CD4-positive, alpha-beta T cell treated with Interleukin-2 at 100 ng/mL for 4 hours (primary cell): ENCODE measurements around the gene CDHR2.

Source experiments
- DNase-seq: peaks from one replicate; pipeline ENCODE4 v3.0.0-alpha.2; 2020; ENCODE audit warnings: low spot score

CDHR2 gene, protein sequence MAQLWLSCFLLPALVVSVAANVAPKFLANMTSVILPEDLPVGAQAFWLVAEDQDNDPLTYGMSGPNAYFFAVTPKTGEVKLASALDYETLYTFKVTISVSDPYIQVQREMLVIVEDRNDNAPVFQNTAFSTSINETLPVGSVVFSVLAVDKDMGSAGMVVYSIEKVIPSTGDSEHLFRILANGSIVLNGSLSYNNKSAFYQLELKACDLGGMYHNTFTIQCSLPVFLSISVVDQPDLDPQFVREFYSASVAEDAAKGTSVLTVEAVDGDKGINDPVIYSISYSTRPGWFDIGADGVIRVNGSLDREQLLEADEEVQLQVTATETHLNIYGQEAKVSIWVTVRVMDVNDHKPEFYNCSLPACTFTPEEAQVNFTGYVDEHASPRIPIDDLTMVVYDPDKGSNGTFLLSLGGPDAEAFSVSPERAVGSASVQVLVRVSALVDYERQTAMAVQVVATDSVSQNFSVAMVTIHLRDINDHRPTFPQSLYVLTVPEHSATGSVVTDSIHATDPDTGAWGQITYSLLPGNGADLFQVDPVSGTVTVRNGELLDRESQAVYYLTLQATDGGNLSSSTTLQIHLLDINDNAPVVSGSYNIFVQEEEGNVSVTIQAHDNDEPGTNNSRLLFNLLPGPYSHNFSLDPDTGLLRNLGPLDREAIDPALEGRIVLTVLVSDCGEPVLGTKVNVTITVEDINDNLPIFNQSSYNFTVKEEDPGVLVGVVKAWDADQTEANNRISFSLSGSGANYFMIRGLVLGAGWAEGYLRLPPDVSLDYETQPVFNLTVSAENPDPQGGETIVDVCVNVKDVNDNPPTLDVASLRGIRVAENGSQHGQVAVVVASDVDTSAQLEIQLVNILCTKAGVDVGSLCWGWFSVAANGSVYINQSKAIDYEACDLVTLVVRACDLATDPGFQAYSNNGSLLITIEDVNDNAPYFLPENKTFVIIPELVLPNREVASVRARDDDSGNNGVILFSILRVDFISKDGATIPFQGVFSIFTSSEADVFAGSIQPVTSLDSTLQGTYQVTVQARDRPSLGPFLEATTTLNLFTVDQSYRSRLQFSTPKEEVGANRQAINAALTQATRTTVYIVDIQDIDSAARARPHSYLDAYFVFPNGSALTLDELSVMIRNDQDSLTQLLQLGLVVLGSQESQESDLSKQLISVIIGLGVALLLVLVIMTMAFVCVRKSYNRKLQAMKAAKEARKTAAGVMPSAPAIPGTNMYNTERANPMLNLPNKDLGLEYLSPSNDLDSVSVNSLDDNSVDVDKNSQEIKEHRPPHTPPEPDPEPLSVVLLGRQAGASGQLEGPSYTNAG (N-terminal part only)

DNA sequence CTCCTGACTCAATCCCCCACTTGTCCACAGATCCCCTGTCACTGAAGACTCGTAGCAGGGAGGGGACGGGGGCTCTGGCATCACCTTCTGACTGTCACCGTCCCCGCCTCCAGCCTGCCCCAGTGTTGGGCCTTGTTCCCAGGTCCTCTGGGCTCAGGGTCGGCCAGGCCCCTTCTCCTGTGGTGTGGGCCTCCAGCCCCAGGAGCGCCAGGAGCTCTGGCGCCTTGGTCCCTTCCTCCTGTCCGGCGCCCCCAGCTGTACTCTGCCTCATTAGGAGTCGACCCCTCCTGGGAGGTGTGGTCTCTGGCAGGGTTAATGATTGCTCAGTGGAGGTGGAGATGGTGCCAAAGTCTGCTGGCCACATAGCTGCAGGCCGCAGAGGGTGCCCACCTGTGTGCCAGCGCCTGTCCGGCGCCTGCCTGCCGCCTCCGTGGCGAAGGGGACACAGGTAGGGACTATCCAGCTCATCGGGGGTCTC, at the start of gene CDHR2:
TSS of gene CDHR2 (plus strand) at position 376 of the 478 bp plus-strand sequence. CDS start 16,011 bp downstream, outside the sequence.
- no peak for DNase-seq

DNA sequence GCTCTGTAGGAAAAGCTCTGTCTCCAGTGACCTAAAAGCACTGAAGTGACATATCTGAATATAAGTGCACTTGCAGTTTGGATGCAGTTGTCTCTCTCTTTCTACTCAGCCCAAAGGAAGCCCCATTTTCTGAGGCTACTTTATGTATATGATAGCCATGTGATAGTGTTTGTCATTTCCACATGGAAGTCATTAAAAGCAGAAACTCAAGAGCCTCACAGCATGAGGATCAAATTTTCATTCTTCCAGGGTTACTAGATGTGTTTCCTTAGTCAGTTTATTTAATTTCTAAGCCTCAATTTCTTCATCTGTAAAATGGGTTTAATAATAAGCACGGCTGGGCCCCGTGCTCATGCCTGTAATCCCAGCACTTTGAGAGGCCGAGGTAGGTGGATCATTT, 48.6 kb upstream of the CDHR2 start:
- no peak for DNase-seq

DNA sequence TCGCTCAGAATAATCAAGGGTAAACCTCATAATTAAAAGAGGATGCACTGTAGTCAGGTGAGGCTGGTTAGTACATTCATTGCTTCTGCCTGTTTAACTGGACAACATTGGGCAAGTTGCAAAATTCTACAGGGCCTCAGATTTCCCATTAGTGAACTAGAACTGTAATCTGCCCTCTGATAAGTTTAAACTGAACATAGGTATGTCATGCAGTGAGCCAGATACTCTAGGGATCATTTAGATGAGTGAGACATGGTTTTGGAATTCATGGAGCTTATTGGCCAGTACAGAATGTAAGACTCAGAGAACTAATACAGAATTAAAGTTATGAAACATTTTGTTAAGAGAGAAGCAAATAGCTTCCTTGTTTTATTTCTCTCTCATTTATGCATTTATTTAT, 47.8 kb upstream of the CDHR2 start:
- DNase-seq, result no peak

DNA sequence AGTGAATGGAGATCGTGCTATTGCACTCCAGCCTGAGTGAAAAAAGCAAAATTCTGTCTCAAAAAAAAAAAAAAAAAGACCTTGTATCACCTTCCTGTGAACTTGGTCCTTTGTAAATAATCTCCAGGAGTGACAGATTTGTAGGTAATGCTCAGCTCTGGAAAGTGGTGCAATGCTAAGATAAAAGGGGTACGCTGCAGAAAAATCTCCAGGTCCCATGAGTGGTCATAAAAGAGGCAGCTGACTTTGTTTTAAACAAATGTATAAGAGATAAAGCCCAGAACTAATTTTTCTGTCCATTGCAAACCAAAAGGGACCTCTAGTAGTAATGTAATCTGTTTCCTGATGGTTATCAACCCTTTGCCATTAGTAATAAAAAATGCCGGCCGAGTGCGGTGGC, 45.6 kb upstream of the CDHR2 start:
- DNase-seq, result no peak

DNA sequence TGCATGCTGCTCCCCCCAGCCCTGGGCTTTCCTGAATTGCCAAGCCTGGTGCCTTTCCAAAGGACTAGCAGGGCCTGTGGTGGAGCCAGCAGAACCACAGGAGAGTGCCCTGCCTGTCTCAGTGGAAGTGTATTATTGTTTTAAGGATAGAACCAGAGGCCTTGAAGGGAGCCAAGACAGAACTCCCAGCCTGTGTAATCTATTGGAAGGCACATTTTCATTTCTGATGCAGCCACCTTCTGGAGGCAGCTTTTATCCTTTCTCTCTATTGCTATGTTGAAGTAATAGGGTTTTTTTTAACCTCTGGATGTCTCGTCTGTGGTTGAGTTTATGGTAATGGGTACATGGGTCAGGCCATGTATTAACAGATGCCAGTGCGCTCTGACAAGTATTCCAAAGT, 41.2 kb upstream of the CDHR2 start:
- no peak for DNase-seq

DNA sequence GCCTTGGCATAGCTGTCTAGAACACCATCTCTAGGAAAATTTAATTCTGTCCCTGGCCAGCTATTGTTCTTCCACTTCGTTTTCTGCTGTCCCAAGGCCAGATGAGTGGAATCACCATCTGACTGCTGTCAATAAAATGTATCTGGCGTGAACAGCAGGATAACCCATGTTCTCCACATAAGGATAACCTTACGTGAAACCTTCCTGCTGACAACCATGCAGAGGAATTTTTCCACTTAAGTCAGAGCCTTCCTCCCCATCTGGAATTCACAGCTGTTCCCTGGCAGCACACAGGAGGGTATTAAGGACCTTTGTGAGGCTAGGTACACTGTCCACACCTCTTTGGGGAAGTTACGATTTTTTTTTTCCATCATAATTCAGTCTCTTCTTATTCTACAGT, 40.5 kb upstream of the CDHR2 start:
- no peak for DNase-seq

DNA sequence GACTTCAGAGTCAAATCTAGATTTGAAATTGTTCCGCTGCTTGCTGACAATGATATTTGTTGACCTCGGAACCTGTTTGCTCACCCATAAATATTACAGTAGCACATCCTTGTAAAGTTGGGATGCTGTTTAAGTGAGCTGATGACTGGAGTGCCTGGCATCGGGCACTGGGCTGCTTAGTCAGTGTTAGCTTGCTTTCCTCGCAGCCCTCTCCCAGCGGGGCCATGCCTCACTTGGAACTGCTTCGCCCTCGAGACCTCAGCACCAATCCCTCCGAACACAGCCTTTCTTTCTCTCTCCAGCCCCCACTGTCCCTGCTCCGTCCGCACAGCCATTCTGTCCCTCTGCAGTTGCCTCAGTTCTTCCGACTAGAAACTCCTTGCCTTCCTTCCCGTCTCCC, 35.4 kb upstream of the CDHR2 start:
- DNase-seq, result no peak

DNA sequence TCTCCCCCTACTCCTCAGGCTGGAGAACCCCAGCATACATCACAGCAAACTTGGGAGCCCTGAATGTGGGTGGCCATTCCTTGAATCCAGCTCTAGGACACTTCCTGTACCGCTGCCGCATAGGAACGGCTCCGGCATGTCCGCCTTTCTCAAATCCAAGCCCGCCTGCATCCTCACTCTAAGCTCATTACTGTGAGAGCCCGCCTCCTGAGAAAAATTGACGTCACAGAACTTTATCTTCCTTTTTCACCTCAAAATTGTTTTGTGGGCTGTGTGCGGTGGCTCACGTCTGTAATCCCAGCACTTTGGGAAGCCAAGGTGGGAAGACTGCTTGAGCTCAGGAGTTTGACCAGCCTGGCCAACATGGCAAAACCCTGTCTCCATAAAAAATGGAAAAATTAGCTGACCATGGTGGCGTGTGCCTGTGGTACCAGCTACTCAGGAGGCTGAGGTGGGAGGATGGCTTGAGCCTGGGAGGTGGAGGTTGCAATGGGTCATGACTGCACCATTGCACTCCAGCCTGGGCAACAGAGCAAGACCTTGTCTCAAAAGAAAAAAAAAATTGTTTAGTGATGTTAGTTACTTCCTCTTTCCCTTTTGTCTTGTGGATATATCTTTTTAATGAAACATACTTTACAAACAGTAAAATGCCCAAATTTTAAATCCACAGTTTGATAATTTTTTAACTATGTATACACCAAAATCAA, 34.7 kb upstream of the CDHR2 start:
- no peak for DNase-seq

DNA sequence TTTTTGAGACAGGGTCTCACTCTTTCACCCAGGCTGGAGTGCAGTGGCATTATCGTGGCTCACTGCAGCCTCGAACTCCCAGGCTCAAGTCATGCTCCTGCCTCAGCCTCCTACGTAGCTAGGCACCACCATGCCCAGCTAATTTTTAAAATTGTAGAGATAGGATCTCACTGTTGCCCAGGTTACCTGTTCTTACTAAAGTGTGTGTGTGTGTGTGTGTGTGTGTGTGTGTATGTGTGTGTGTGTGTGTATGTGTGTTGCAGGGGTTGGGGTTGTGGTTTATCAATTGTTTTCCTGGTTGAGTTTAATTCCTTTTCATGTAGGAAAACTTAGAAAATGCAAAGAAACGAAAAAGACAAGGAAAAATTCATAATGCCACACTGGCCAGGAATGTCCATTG, 33.7 kb upstream of the CDHR2 start:
- no peak for DNase-seq

DNA sequence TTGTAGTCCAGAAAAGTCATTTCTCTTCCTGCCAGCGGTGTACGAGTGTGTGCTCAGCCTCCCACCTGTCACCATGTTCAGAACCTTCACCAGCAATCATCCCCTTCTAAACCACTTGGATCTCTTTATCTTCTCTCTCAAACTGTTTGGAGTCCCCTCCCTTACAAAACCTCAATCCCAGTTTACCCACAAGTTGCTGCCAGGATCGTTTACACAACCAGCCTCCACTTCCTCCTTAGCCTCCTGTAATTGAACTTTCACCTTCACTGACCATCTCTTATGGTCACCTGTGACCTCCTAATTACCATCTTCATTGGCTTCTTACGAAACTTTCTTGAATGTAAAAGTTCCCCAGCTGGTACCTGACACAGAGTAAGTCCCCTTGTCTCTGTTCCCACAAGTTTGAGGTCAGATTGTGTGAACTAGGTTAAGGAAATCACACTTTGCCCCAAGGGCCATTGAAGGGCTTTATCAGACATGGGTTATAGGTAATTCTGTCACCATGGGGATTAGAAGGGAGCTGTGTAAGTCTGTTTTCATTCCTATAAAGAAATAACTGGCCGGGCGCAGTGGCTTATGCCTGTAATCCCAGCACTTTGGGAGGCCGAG, 32.0 kb upstream of the CDHR2 start:
- no peak for DNase-seq

DNA sequence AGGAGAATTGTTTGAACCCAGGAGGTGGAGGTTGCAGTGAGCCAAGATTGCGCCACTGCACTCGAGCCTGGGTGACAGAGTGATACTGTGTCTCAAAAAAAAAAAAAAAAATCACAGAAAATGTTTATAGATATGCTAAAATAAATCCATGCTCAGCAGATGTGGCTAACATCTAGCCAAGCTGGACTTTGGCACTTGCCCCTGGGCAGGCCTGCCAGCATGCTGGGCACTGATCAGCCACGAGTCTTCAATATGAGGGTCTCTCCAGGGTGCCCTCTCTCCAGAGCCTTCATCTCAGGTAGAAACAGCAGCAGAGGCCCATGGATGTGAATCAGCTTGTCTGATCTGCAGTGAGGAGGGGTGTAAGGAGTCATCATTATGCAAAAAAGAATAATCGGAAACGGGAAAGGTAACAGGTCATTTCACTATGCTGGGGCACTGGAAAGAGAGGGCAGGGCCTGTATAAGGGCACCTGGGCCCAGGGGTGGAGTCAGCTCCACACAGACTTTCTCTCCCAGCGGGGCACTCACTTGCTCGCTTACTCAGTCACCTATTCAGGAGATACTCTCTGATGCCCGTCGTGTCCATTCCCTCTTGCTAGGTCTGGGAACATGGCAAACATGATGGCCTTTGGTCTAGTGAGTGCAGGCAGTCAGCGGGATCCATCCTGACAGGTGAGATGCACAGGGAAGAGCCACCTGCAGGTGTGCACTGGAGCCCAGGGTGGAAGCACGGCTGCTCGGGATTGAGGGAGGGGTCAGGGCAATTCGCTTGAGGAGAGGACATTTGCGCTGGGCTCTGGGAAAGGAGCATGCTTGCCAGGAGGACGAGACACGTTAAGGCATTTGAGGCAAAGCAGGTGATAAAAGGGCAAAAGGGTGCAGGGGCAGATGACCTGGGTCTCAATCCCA, 29.1 kb upstream of the CDHR2 start:
- DNase-seq, result no peak

DNA sequence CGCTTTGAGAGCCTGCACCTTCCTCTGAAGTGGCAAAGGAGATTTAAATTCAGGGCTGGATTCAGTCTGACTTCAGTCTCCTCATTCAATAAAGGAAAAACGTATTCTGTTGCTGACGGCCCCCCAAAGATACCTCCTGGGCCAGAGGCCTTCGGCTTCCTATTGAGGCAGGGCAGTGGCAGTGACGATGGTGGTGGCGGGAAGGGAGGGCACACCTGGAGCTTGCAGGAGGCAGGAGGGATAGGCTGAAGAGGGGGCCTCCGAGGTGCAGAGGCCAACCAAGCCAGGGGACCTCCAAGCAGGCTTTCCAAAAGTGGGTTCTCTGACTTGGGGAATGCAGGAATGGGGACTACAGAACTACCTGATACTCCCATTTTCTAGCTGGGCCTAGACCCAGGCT, 27.9 kb upstream of the CDHR2 start:
- DNase-seq, result no peak

DNA sequence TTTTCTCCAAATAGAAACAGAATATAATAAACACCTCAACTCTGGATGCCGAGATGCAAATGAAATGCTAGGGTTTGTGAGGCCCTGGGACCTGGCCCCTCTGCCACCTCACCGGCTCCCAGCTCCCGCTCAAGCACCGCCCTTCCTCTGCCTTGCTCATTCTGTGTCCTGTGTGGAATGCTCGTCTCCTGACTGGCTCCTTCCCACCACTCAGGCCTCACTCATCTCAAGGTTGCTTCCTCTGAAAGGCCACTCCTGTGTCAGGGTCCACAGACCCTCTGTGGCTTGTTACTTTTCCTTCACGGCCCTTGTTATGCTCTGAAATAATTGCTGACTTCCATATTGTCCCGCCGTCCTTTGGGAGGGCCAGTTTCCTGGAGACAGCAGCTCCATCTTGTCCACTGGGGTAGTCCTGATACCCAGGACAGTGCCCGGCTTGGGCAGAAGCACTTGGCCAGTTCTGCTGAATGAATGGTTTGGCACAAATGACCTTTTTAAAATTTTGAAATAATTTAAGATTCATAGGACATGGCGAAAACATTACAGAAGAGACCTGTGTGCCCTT, 27.4 kb upstream of the CDHR2 start:
- DNase-seq, result no peak

DNA sequence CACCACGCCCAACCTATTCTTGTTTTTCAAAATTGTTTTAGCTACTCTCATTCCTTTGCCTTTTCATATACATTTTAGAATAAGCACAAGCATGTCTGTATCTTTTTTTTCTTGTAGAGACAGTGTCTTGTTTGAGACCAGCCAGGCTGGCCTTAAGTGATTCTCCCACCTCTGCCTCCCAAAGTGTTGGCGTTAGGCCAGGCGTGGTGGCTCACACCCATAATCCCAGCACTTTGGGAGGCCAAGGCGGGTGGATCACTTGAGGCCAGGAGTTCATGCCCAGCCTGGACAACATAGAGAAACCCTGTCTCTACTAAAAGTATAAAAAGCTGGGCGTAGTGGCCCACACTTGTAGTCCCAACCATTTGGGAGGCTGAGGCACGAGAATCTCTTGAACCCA, 25.0 kb upstream of the CDHR2 start:
- no peak for DNase-seq

DNA sequence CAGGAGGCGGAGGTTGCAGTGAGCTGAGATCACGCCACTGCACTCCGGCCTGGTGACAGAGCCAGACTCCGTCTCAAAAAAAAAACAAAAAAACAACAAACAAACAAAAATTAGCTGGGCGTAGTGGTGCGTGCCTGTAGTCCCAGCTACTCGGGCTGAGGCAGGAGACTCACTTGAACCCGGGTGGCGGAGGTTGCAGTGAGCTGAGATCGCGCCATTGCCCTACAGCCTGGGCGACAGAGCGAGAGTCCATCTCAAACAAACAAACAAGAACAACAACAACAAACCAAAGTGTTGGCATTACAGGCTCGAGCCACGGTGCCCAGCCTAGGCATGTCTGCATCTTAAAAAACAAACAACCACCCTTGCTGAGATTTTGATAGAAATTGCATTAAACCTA, 24.2 kb upstream of the CDHR2 start:
- DNase-seq, result no peak

DNA sequence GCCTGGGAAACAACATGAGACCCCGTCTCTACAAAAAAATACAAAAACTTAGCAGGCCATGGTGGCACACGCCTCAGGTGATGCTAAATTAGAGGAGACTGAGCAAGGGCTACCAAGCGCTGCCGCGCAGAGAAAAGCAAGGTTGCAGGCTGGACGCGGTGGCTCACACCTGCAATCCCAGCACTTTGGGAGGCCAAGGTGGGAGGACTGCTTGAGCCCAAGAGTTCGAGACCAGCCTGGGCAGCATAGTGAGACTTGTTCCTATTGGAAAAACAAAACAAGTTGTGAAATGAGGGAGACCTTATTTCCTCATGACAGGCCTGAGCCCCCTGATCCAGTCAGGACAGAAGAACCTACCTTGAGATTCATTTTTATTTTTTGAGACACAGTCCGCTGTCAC, 23.5 kb upstream of the CDHR2 start:
- no peak for DNase-seq

DNA sequence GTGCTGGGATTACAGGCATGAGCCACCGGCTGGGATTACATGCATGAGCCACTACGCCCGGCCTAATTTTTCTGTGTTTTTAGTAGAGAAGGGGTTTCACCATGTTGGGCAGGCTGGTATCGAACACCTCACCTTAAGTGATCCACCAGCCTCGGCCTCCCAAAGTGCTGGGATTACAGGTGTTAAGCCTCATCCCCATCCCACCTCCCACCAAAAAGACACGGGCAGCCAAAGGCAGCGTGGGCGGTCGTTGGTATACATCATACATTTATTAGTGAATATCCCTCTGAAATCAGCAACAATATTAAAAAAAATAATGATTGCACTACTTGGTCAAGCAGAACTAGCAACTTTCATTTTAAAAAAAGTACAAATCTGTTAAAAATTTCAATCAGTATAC, 22.7 kb upstream of the CDHR2 start:
- DNase-seq, result no peak

DNA sequence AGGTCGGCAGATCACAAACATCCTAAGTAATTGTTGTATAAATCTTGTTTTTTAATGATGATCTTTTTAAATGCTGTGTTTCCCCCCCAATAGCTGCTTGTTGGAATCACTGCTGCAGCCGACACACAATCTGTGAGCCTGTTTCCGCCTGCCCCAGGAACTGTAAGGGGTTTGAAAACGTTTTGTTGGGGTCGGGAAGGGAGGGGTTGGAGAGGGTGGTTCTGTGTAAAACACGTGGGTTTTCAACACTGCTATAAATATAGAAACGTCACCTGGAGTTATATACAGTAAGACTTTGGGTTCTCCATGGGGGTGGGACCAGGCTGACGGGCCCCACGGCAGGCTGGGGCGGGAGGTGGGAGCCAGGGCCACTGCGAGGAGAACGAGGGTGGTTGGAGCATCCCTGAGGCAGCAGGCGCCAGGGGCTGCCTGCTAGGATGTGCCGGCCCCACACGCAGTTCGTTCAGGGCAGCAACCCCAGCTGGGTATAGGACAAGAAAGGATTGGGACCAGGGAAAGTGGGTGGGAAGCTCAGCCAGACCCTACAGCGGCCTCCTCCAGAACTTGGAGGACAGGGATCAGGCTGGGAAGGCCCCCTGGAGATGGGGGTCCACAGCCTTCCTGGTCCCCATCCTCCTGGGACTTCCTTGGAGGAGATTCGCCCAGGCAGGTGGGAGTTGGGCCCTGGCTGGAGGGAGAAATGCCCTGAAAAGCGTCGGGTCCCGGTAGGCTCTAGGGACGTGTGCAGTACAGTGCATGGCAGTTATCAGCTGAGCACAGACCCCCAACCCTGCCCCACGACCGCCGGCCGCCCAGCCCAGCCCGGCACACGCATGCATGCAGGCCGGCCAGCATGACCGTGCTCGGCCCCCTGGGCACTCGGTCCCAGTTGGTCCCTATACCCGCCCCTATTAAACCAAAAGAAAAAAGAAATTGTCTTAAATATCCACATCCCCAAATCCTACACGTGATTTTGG, 21.6 kb upstream of the CDHR2 start:
- no peak for DNase-seq

DNA sequence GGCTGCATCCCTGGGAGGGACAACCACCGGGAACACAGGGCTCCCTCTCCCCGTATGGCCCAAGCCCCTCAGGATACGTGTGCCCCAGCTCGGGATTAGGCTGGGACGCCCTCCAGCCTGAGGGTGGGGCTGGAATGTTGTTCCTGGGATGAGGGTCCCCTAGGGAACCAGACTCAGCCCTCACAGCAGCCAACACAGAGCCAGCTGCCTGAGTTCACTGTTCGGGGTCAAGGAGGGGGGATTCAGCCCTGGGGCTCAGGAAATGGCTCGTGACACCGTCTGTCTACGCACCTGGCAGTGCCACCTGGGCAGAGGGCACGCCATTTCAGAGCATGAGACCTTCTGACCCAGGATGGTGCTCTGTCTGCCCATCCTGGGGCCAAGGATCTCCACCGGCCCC, 20.8 kb upstream of the CDHR2 start:
- no peak for DNase-seq
